GM23248 (cell line): ENCODE results near the gene LMX1B. TPM values are rescaled to one million over a fixed set of nuclear protein-coding genes. Genes with fewer than 3 reads are reported as not detected.

Experiments
- DNase-seq: peaks from one replicate; pipeline ENCODE4 v3.0.0-alpha.2; 2015
- H2AFZ ChIP-seq: fragments of 200-600 bp; sonication (generic); 2 replicates; pipeline ENCODE4 v1.6.1; 2016; ENCODE audit warnings: antibody characterized with exemption
- H3F3A ChIP-seq: fragments of 200-600 bp; sonication (generic); 2 replicates; pipeline ENCODE4 v1.6.1; 2016; ENCODE audit warnings: mild to moderate bottlenecking, antibody characterized with exemption, mixed run types; ENCODE audit not compliant: insufficient read depth
- H3K27ac ChIP-seq: fragments of 200-600 bp; sonication (generic); 2 replicates; pipeline ENCODE4 v1.5.1; 2016; ENCODE audit warnings: mild to moderate bottlenecking
- H3K27me3 ChIP-seq: fragments of 200-600 bp; sonication (generic); replicated peaks from 2 replicates; pipeline ENCODE4 v1.6.1; 2016; ENCODE audit warnings: mild to moderate bottlenecking; ENCODE audit not compliant: insufficient read depth
- H3K36me3 ChIP-seq: fragments of 200-600 bp; sonication (generic); 2 replicates; pipeline ENCODE4 v1.6.1; 2016; ENCODE audit warnings: low read depth, mild to moderate bottlenecking
- H3K4me1 ChIP-seq: fragments of 200-600 bp; sonication (generic); 2 replicates; pipeline ENCODE4 v1.6.1; 2016; ENCODE audit warnings: mild to moderate bottlenecking; ENCODE audit not compliant: insufficient read depth
- H3K4me2 ChIP-seq: fragments of 200-600 bp; sonication (generic); one replicate; pipeline ENCODE4 v1.6.1; 2016; ENCODE audit warnings: mild to moderate bottlenecking; ENCODE audit not compliant: unreplicated experiment
- H3K4me3 ChIP-seq: fragments of 200-600 bp; sonication (generic); 2 replicates; pipeline ENCODE4 v1.5.1; 2016; ENCODE audit warnings: mild to moderate bottlenecking
- H3K79me2 ChIP-seq: fragments of 200-600 bp; sonication (generic); 2 replicates; pipeline ENCODE4 v1.6.1; 2016; ENCODE audit warnings: mild to moderate bottlenecking; ENCODE audit not compliant: insufficient read depth
- H3K9ac ChIP-seq: fragments of 200-600 bp; sonication (generic); 2 replicates; pipeline ENCODE4 v1.6.1; 2016; ENCODE audit warnings: mild to moderate bottlenecking
- H3K9me2 ChIP-seq: fragments of 200-600 bp; sonication (generic); 2 replicates; pipeline ENCODE4 v1.6.1; 2016; ENCODE audit warnings: mixed run types, mild to moderate bottlenecking, moderate library complexity; ENCODE audit not compliant: insufficient read depth
- H3K9me3 ChIP-seq: fragments of 200-600 bp; sonication (generic); one replicate; pipeline ENCODE4 v1.6.1; 2017; ENCODE audit warnings: low read depth
- H4K20me1 ChIP-seq: fragments of 200-600 bp; sonication (generic); 2 replicates; pipeline ENCODE4 v1.6.0; 2016; ENCODE audit not compliant: insufficient read depth
- EZH2 ChIP-seq: fragments of 200-600 bp; sonication (generic); IDR thresholded peaks from 2 replicates; pipeline ENCODE4 v1.6.1; 2018; ENCODE audit warnings: antibody characterized with exemption, mild to moderate bottlenecking; ENCODE audit not compliant: insufficient read depth, poor library complexity, severe bottlenecking
- EZH2phosphoT487 ChIP-seq: fragments of 200-600 bp; sonication (generic); IDR thresholded peaks from 2 replicates; pipeline ENCODE4 v1.6.1; 2018; ENCODE audit warnings: antibody characterized with exemption, moderate library complexity, mild to moderate bottlenecking, low read depth; ENCODE audit not compliant: insufficient read depth
- WGBS, 2 experiments: methylation state at CpG; one replicate each; pipeline ENCODE4 v1.1.6; 2015 to 2017; ENCODE audit warnings: low lambda C conversion rate in 2 of 2, low coverage in 1 of 2; ENCODE audit errors: missing lambda C conversion rate in 2 of 2; 5-methylcytosine and 5-hydroxymethylcytosine counted together
- in situ Hi-C: fragments of 300-500 bp; cut with MboI; formaldehyde crosslinking; loops from 2 replicates; pipeline ENCODE4 v1.15.0; 2020
- polyA plus RNA-seq: library from polyadenylated mRNA; unstranded; fragments of >200 nt; fragmentation: Nextera tagmentation; extraction: Ambion mirVana; gene quantifications from 2 replicates; pipeline ENCODE4 v1.2.1, GENCODE V29; 2016
- total RNA-seq: library from RNA; depleted of rRNA; stranded (reverse); fragments of >200 nt; shearing (Covaris generic); gene quantifications from 2 replicates; pipeline ENCODE4 v1.2.3, GENCODE V29; 2014

LMX1B gene
- total and polyA plus RNA-seq, 2 experiments from 2014 or later = not detected

GRCh38 chr9:126700903-126701812, 87.4 kb downstream of the LMX1B start:
- DNase-seq = no peak
- Histone ChIP-seq H3K79me2 (no peaks in the 10 kb centered on the region), H3K9ac (no peak overlapping the region), H3K9me3 (no peaks in the 10 kb centered on the region), H3K4me3 (no peak overlapping the region), H3F3A (peaks cover 9% of the 10 kb centered on the region; the same call in 1 of the 2 replicates), H3K27ac (no peak overlapping the region), H3K9me2 (no peaks in the 10 kb centered on the region), H4K20me1 (no peaks in the 10 kb centered on the region), H3K36me3 (no peaks in the 10 kb centered on the region), H3K27me3 (peaks cover 30% of the 10 kb centered on the region), H2AFZ (no peak overlapping the region), H3K4me2 (no peak overlapping the region), H3K4me1 (peaks cover 10% of the 10 kb centered on the region; the same call in 1 of the 2 replicates)
- 48 to 60% methylated on average over 14 of the region's 14 CpGs for WGBS, 2 experiments
- in situ Hi-C loops = no loop called here
- TF ChIP-seq EZH2 (no peak), EZH2phosphoT487 (no peak)

GRCh38 chr9:126701813-126702140, 88.0 kb downstream of the LMX1B start:
- Histone ChIP-seq H4K20me1 (no peaks in the 10 kb centered on the region), H3K27me3 (peaks cover 30% of the 10 kb centered on the region)
- in situ Hi-C loops = no loop called here

GRCh38 chr9:126702151-126703001, 88.6 kb downstream of the LMX1B start:
- H3K4me1 ChIP-seq = peaks cover 10% of the 10 kb centered on the region; the same call in 1 of the 2 replicates
- H3K79me2 ChIP-seq = no peaks in the 10 kb centered on the region
- H3K36me3 ChIP-seq = no peaks in the 10 kb centered on the region
- peaks cover 9% of the 10 kb centered on the region; the same call in 1 of the 2 replicates for H3F3A ChIP-seq
- no peaks in the 10 kb centered on the region for H3K9me3 ChIP-seq
- no peak overlapping the region for H3K4me3 ChIP-seq
- no peak overlapping the region for H3K4me2 ChIP-seq
- H3K27ac ChIP-seq = no peak overlapping the region
- no peak overlapping the region for H2AFZ ChIP-seq
- H3K27me3 ChIP-seq = peaks cover 30% of the 10 kb centered on the region
- TF ChIP-seq EZH2phosphoT487 = no peak
- TF ChIP-seq EZH2 = no peak
- no peaks in the 10 kb centered on the region for H4K20me1 ChIP-seq
- in situ Hi-C loops = no loop called here
- H3K9me2 ChIP-seq = no peaks in the 10 kb centered on the region
- no peak overlapping the region for H3K9ac ChIP-seq
- DNase-seq = peak; percentile 17
- whole genome bisulfite sequencing, 2 experiments = 21 to 22% methylated on average over 30 of the region's 30 CpGs

More at GRCh38 chr9:126701813-126702140, 88.0 kb downstream of the LMX1B start:
- TF ChIP-seq EZH2phosphoT487 = no peak
- TF ChIP-seq EZH2 = no peak
- Histone ChIP-seq H3K79me2 (no peaks in the 10 kb centered on the region), H3K9me3 (no peaks in the 10 kb centered on the region), H3K27ac (no peak overlapping the region), H3K4me2 (no peak overlapping the region), H3K36me3 (no peaks in the 10 kb centered on the region), H3K4me1 (peaks cover 10% of the 10 kb centered on the region; the same call in 1 of the 2 replicates), H3K9me2 (no peaks in the 10 kb centered on the region), H3K4me3 (no peak overlapping the region), H3K9ac (no peak overlapping the region), H2AFZ (no peak overlapping the region), H3F3A (peaks cover 9% of the 10 kb centered on the region; the same call in 1 of the 2 replicates)
- no peak for DNase-seq
- 24 to 29% methylated on average over 7 to 9 of the region's 9 CpGs for WGBS, 2 experiments

- H3K27me3 ChIP-seq = peaks cover 30% of the 10 kb centered on the region
- DNase-seq = no peak
- H2AFZ ChIP-seq = no peak overlapping the region
- no peak overlapping the region for H3K27ac ChIP-seq
- in situ Hi-C loops = no loop called here
- no peaks in the 10 kb centered on the region for H3K9me2 ChIP-seq
- H3K4me2 ChIP-seq = no peak overlapping the region
- no peaks in the 10 kb centered on the region for H3K79me2 ChIP-seq
- TF ChIP-seq EZH2phosphoT487 (no peak), EZH2 (no peak)
- no peaks in the 10 kb centered on the region for H4K20me1 ChIP-seq
- H3K9ac ChIP-seq = no peak overlapping the region
- WGBS, 2 experiments = 54 to 56% methylated on average over 14 of the region's 14 CpGs
- no peaks in the 10 kb centered on the region for H3K9me3 ChIP-seq
- H3K4me1 ChIP-seq = peaks cover 10% of the 10 kb centered on the region; the same call in 1 of the 2 replicates
- H3F3A ChIP-seq = peaks cover 9% of the 10 kb centered on the region; the same call in 1 of the 2 replicates
- H3K4me3 ChIP-seq = no peak overlapping the region
- no peaks in the 10 kb centered on the region for H3K36me3 ChIP-seq
Observed at GRCh38 chr9:126703002-126703865, 89.5 kb downstream of the LMX1B start.
